Body of pancreas (tissue), 4 donors: Measurements from ENCODE around the gene USP12. TPM values are rescaled to one million over a fixed set of nuclear protein-coding genes. Genes with fewer than 3 reads are reported as not detected.

Source experiments
- ATAC-seq: fragments of 150-250 bp; one replicate; pipeline ENCODE4 v1.9.1; 2016
- DNase-seq, 4 donors: peaks; one replicate each; pipeline ENCODE4 v3.0.0-alpha.2; 2019
- H3K27ac ChIP-seq, 4 donors: fragments of 200-600 bp; sonication (generic); 1 replicate in 3 of 4; 2 replicates in 1 of 4; pipeline versions ENCODE4 v1.5.1 to v1.6.1; 2016 to 2019; ENCODE audit warnings: mild to moderate bottlenecking in 1 of 4, mixed read lengths in 1 of 4, moderate library complexity in 1 of 4
- H3K27me3 ChIP-seq, 2 donors: fragments of 200-600 bp; sonication (generic); one replicate each; pipeline ENCODE4 v1.6.0; 2016; ENCODE audit warnings: mild to moderate bottlenecking in 1 of 2
- H3K36me3 ChIP-seq, 2 donors: fragments of 200-600 bp; sonication (generic); replicated peaks in 1 of 2; 2 replicates each; pipeline ENCODE4 v1.5.1; 2016; ENCODE audit warnings: low read depth in 2 of 2; ENCODE audit not compliant: insufficient read depth in 1 of 2
- H3K4me1 ChIP-seq: fragments of 200-600 bp; sonication (generic); one replicate; pipeline ENCODE4 v1.6.0; 2016
- H3K4me3 ChIP-seq, 2 donors: fragments of 200-600 bp; sonication (generic); 1 replicate in 1 of 2; 2 replicates in 1 of 2; pipeline ENCODE4 v1.5.1; 2016 to 2019
- H3K9me3 ChIP-seq, 3 donors: fragments of 200-600 bp; sonication (generic); 1 replicate in 2 of 3; 2 replicates in 1 of 3; pipeline ENCODE4 v1.5.1; 2016
- POLR2A ChIP-seq, 3 donors: fragments of 450-650 bp; IDR thresholded peaks; one replicate each; pipeline ENCODE4 v1.6.1; 2016; ENCODE audit warnings: antibody characterized with exemption in 3 of 3, mild to moderate bottlenecking in 2 of 3
- WGBS, 2 donors: methylation state at CpG; one replicate each; pipeline ENCODE4 v1.1.5; 2017; 5-methylcytosine and 5-hydroxymethylcytosine counted together
- intact Hi-C: fragments of 100-400 bp; cut with DNase I; formaldehyde crosslinking; loops from one replicate; pipeline ENCODE4 v1.15.1; 2023
- total RNA-seq, 2 donors: library from RNA; depleted of rRNA; stranded (reverse); fragments of >200 nt; gene quantifications; one replicate each; pipeline ENCODE4 v1.1.0, GENCODE V29; 2016
- TF ChIP-seq, protein P1 (sequence below), 7 experiments: fragments of 450-650 bp in 4 of 7; fragments of 200-600 bp in 3 of 7; sonication (generic) in 3 of 7; IDR thresholded peaks; one replicate each; pipeline ENCODE4 v1.5.1; 2016 to 2019; ENCODE audit warnings: antibody characterized with exemption in 7 of 7

Gene USP12
- total RNA-seq, 2 donors from 2014 or later: 12.9 to 16.9 TPM

DNA sequence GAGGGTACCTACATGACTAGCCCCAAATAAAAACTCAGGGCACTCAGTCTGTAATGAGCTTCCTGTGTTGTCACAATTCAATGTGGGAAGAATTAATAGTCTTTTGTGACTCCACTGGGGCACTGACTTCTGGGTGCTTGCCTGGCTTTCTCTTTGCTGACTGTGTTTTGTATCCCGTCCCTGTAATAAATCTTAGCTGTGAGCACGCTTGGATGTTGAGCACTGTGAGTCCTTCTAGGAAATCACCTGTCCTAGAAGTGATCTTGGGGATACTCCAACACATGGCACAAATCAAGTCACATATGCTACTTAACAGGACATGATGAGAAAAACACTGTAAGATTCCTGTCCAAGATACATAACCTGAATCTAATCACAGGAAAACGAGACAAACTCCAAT is 83.0 kb downstream of the USP12 start:
- ATAC-seq (no peak), DNase-seq (no peak)
- H3K36me3 ChIP-seq: peaks cover 0 to 1% of the 10 kb centered on the region in 2 donors
- H3K27me3 ChIP-seq: no peaks in the 10 kb centered on the region
- intact Hi-C loops: no loop called here
- no peaks in the 10 kb centered on the region for H3K9me3 ChIP-seq
- no peak for TF ChIP-seq POLR2A (IDR thresholded peaks at IDR 0.05)
- TF ChIP-seq, protein P1, sequence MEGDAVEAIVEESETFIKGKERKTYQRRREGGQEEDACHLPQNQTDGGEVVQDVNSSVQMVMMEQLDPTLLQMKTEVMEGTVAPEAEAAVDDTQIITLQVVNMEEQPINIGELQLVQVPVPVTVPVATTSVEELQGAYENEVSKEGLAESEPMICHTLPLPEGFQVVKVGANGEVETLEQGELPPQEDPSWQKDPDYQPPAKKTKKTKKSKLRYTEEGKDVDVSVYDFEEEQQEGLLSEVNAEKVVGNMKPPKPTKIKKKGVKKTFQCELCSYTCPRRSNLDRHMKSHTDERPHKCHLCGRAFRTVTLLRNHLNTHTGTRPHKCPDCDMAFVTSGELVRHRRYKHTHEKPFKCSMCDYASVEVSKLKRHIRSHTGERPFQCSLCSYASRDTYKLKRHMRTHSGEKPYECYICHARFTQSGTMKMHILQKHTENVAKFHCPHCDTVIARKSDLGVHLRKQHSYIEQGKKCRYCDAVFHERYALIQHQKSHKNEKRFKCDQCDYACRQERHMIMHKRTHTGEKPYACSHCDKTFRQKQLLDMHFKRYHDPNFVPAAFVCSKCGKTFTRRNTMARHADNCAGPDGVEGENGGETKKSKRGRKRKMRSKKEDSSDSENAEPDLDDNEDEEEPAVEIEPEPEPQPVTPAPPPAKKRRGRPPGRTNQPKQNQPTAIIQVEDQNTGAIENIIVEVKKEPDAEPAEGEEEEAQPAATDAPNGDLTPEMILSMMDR (IDR thresholded peaks at IDR 0.05): no peak
- H3K4me3 ChIP-seq: no peak overlapping the region
- no peaks in the 10 kb centered on the region for H3K4me1 ChIP-seq
- WGBS, 2 donors: 82 to 87% methylated on average over 3 of the region's 3 CpGs
- no peak overlapping the region for H3K27ac ChIP-seq

- Histone ChIP-seq H3K4me3 (no peak overlapping the region), H3K9me3 (no peaks in the 10 kb centered on the region), H3K36me3 (peaks cover 0 to 1% of the 10 kb centered on the region in 2 donors), H3K4me1 (no peaks in the 10 kb centered on the region), H3K27ac (no peak overlapping the region), H3K27me3 (no peaks in the 10 kb centered on the region)
- TF ChIP-seq POLR2A (IDR thresholded peaks at IDR 0.05): no peak
- TF ChIP-seq, protein P1 (IDR thresholded peaks at IDR 0.05): no peak
- WGBS, 2 donors: 74 to 85% methylated on average over 6 of the region's 6 CpGs
- intact Hi-C loops: no loop called here
- ATAC-seq (no peak), DNase-seq (no peak)
These were observed 84.9 kb downstream of the USP12 start for GRCh38 chr13:27086599-27087265.

GRCh38 chr13:27083183-27083582 is 88.4 kb downstream of the USP12 start:
- Histone ChIP-seq H3K4me1 (no peaks in the 10 kb centered on the region), H3K4me3 (no peak overlapping the region), H3K27ac (no peak overlapping the region), H3K9me3 (no peaks in the 10 kb centered on the region), H3K27me3 (no peaks in the 10 kb centered on the region), H3K36me3 (no peaks in the 10 kb centered on the region)
- DNase-seq (no peak), ATAC-seq (no peak)
- TF ChIP-seq, protein P1 (IDR thresholded peaks at IDR 0.05): no peak
- TF ChIP-seq POLR2A (IDR thresholded peaks at IDR 0.05): no peak
- intact Hi-C loops: no loop called here
- 89 to 92% methylated on average over 4 of the region's 4 CpGs for WGBS, 2 donors

DNA sequence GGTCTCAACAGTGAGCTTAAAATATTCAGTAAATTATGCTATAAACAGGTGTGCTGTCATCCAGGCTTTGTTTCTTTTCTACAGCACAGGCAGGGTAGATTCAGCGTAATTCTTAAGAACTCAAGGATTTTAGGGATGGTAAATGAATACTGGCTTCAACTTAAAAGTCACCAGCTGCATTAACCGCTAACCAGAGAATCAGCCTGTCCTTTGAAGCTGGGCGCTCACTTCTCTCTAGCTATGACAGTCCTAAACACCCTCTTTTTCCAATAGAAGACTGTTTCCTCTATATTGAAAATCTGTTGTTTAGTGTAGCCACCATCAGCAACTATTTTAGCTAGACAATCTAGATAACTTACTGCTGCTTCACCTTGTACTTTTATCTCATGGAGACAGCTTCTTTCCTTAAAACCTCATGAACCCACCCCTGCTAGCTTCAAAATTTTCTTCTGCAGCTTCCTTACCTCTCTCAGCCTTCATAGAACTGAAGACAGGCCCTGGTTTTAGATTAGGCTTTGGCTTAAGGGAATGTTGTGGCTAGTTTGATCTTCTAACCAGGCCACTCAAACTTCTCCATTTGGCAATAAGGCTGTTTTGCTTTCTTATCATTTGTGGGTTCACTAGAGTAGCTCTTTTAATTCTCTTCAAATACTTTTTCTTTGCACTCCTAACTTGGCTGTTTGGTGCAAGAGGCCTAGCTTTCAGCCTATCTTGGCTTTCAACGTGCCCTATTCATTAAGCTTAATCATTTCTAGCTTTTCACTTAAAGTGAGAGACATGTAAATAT is 89.5 kb downstream of the USP12 start:
- H3K4me3 ChIP-seq: no peak overlapping the region
- H3K27ac ChIP-seq: no peak overlapping the region
- intact Hi-C loops: no loop called here
- ATAC-seq: no peak
- no peaks in the 10 kb centered on the region for H3K9me3 ChIP-seq
- 90 to 92% methylated on average over 4 of the region's 4 CpGs for WGBS, 2 donors
- no peaks in the 10 kb centered on the region for H3K36me3 ChIP-seq
- DNase-seq: no peak
- H3K4me1 ChIP-seq: no peaks in the 10 kb centered on the region
- H3K27me3 ChIP-seq: no peaks in the 10 kb centered on the region
- TF ChIP-seq, protein P1 (IDR thresholded peaks at IDR 0.05): no peak
- TF ChIP-seq POLR2A (IDR thresholded peaks at IDR 0.05): no peak
